Pancreas (tissue), 10 donors: ENCODE measurements around the gene COA5. TPM values are rescaled to one million over a fixed set of nuclear protein-coding genes. Genes with fewer than 3 reads are reported as not detected.

Source experiments
- ATAC-seq, 4 donors: fragments of 200-7000 bp; cut with Tn5 transposase; one replicate each; pipeline versions ENCODE4 v1.8.0 to v1.9.1; 2020; ENCODE audit warnings: mild to moderate bottlenecking in 4 of 4, moderate library complexity in 4 of 4
- DNase-seq, 6 donors: peaks; one replicate each; pipeline ENCODE4 v3.0.0-alpha.2; 2020
- FAIRE-seq: peaks from 2 replicates; lab custom pipeline; 2012; peaks lifted over from hg19 to GRCh38; lab: Jason Lieb, UNC
- H3K27ac ChIP-seq, 4 donors: fragments of 200-600 bp; sonication (generic); 1 replicate in 3 of 4; 2 replicates in 1 of 4; pipeline versions ENCODE4 v1.5.0 to v1.8.0; 2020
- H3K27me3 ChIP-seq, 4 donors: fragments of 200-600 bp; one replicate each; pipeline ENCODE4 v1.8.0; 2021
- H3K36me3 ChIP-seq, 3 donors: fragments of 200-600 bp; sonication (generic) in 1 of 3; one replicate each; pipeline versions ENCODE4 v1.5.0 to v1.8.0; 2020 to 2021
- H3K4me1 ChIP-seq, 3 donors: fragments of 200-600 bp; one replicate each; pipeline ENCODE4 v1.8.0; 2021
- H3K4me3 ChIP-seq, 4 donors: fragments of 200-600 bp; sonication (generic) in 2 of 4; one replicate each; pipeline versions ENCODE4 v1.5.0 to v1.8.0; 2020 to 2021
- H3K9me3 ChIP-seq, 4 donors: fragments of 200-600 bp; one replicate each; pipeline ENCODE4 v1.8.0; 2021
- CTCF ChIP-seq, 4 donors: fragments of 200-600 bp; sonication (generic) in 3 of 4; IDR thresholded peaks; one replicate each; pipeline versions ENCODE4 v1.5.0 to v1.8.0; 2021; ENCODE audit warnings: antibody characterized with exemption in 4 of 4
- WGBS, 2 donors: extraction: QIAGEN DNeasy Blood & Tissue Kit; methylation state at CpG; one replicate each; pipeline ENCODE4 v1.1.7; 2013; 5-methylcytosine and 5-hydroxymethylcytosine counted together
- intact Hi-C, 3 donors: fragments of 100-400 bp; cut with DNase I; formaldehyde crosslinking; loops; one replicate each; pipeline versions ENCODE4 v1.11.1 to v1.14.2; 2022
- polyA plus RNA-seq, 2 donors: library from polyadenylated mRNA; stranded (reverse); fragments of 200-250 nt; gene quantifications; one replicate each; pipeline ENCODE4 v1.2.3, GENCODE V29; 2013
- total RNA-seq, 6 donors: library from RNA; stranded (reverse); fragmentation: NEBNext Ultra II Directional in 4 of 6; extraction: Animal tissue kit (Norgen Biotek cat#: 25700) in 4 of 6; gene quantifications; one replicate each; pipeline versions ENCODE4 v1.2.1 to v1.2.4, GENCODE V29; 2021 to 2023
- donor health status: healthy with polysubstance abuse.
- donor health status: DM: no; HTN: no; CAD: no; lungs with moderate emphysema.
- donor health status: DM: no; HTN: no; CAD: no.
- donor health status: control.
- donor health status: control.
- donor health status: Bipolar disorder and iron deficiency.
- donor health status: DM: yes; HTN: yes; CAD: no.
- donor health status: DM: no; HTN: no; CAD: no.
- donor health status: DM: no; HTN: no; CAD: no.
- donor health status: DM: yes; HTN: yes; CAD: no.

COA5 gene
- total and polyA plus RNA-seq, 8 donors = 9.3 to 41.0 (median 12.5) TPM

- Histone ChIP-seq H3K36me3 (peaks cover 0 to 35% (median 5%) of the 10 kb centered on the region in 3 donors), H3K27me3 (no peaks in the 10 kb centered on the region), H3K4me1 (no peaks in the 10 kb centered on the region), H3K9me3 (no peaks in the 10 kb centered on the region), H3K4me3 (no peak overlapping the region), H3K27ac (no peak overlapping the region)
- intact Hi-C loops = no loop called here
- DNase-seq = no peak
- 82 to 83% methylated on average over 5 of the region's 5 CpGs for WGBS, 2 donors
- no peak for FAIRE-seq
- ATAC-seq = peak in 3 of 4 donors; percentile 39 to 91 (median 66)
- no peak for TF ChIP-seq CTCF (IDR thresholded peaks at IDR 0.05)
Observed at GRCh38 chr2:98623657-98624056, 15.3 kb upstream of the COA5 start.

DNA sequence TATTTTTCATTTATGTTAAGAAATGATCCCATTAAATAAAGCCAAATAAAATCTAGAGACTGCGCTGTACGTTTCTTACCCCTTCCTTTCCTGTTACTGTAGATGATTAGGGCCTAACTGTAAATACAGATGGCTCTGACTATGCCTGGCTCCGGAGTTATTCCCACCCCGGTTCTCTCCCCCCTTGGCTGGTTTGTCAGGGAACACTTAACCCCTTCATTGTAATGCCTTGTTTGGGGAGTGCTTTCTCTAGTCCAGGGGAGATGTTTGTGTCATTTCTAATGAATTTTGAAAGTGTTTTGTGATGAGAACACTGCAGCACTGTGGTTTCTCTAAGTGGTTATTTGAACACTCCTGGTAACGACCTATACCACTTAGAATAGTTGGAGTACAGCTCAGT, 8.8 kb upstream of the COA5 start:
- no peak for TF ChIP-seq CTCF (IDR thresholded peaks at IDR 0.05)
- Histone ChIP-seq H3K4me3 (no peak overlapping the region), H3K27ac (no peak overlapping the region), H3K4me1 (no peaks in the 10 kb centered on the region), H3K36me3 (peaks cover 0 to 23% (median 11%) of the 10 kb centered on the region in 3 donors), H3K27me3 (no peaks in the 10 kb centered on the region), H3K9me3 (no peaks in the 10 kb centered on the region)
- ATAC-seq = peak in 1 of 4 donors; percentile 19
- no peak for DNase-seq
- no peak for FAIRE-seq
- intact Hi-C loops = no loop called here
- WGBS, 2 donors = 50 to 54% methylated on average over 5 of the region's 5 CpGs

DNA sequence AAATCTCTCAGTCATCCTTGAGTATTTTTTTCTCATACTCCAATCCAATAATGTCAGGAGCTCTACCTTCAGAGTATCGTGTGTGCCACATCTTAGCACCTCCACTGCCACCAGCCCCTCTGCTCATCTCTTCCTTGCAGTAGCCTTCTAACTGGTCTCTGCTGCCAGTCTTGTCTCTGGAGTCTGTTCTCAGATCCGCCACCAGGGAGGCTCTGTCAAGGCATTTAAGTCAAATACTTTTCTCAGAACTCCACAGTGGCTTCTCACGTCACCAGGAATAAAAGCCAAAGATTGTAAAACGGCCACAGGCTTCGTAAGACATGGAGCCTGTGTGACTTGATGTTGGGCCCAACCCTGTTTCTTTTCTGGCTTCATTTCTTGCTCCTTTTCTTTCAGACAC, 7.2 kb upstream of the COA5 start:
- Histone ChIP-seq H3K4me3 (no peak overlapping the region), H3K27ac (no peak overlapping the region), H3K9me3 (no peaks in the 10 kb centered on the region), H3K4me1 (peaks cover 3 to 11% (median 5%) of the 10 kb centered on the region in 3 donors), H3K36me3 (peaks cover 0 to 13% (median 11%) of the 10 kb centered on the region in 3 donors), H3K27me3 (no peaks in the 10 kb centered on the region)
- ATAC-seq (peak in 1 of 4 donors; percentile 15), DNase-seq (no peak), FAIRE-seq (no peak)
- WGBS, 2 donors = 86 to 92% methylated on average over 5 of the region's 5 CpGs
- intact Hi-C loops = no loop called here
- TF ChIP-seq CTCF (IDR thresholded peaks at IDR 0.05) = no peak

DNA sequence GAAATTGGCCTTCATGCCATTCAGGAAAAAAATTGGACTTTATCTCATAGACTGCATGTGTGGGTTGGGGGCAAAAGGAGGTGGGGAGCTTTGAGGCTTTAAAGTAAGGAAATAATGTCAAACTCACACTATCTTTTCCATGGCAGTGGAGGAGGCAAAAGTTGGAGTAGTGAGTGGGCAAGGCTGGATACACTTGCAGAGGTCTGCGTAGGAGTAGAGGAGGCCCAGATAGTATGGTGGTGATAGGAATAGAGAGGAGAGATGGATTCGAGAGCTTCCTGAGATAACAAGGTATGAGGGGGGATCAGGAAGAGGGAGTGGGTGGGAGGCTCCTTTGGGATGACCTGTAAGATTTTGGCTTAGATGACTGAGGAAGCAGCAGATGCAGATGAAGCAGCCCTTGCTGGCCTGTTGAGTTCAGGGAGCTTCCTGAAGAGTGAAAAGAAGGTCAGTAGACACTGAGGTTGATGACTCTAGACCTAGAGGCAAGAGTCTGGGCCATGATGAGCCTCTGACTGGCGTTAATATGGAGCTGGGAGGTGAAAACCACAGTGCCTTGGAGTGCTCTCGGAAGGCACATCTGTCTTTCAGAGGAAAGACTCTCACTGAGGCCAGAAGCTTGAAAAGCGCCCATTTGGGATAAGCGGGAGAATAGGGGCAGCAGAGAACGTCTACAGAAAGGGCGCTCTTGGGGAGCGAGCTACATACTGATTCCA, 5.9 kb upstream of the COA5 start:
- no peak overlapping the region for H3K4me3 ChIP-seq
- no peak for ATAC-seq
- no peaks in the 10 kb centered on the region for H3K9me3 ChIP-seq
- H3K36me3 ChIP-seq = peaks cover 0 to 8% (median 6%) of the 10 kb centered on the region in 3 donors
- no peaks in the 10 kb centered on the region for H3K27me3 ChIP-seq
- FAIRE-seq = no peak
- peaks cover 9 to 22% (median 13%) of the 10 kb centered on the region in 3 donors for H3K4me1 ChIP-seq
- intact Hi-C loops = no loop called here
- 94 to 95% methylated on average over 9 of the region's 9 CpGs for WGBS, 2 donors
- no peak overlapping the region for H3K27ac ChIP-seq
- TF ChIP-seq CTCF (IDR thresholded peaks at IDR 0.05) = no peak
- no peak for DNase-seq
